ENCODE data around the gene TYW3. TPM values are rescaled to one million over a fixed set of nuclear protein-coding genes. Genes with fewer than 3 reads are reported as not detected.

The TYW3 gene
- total and polyA plus RNA-seq, 2 experiments from 2014 or later = 10.9 to 22.0 TPM

DNA sequence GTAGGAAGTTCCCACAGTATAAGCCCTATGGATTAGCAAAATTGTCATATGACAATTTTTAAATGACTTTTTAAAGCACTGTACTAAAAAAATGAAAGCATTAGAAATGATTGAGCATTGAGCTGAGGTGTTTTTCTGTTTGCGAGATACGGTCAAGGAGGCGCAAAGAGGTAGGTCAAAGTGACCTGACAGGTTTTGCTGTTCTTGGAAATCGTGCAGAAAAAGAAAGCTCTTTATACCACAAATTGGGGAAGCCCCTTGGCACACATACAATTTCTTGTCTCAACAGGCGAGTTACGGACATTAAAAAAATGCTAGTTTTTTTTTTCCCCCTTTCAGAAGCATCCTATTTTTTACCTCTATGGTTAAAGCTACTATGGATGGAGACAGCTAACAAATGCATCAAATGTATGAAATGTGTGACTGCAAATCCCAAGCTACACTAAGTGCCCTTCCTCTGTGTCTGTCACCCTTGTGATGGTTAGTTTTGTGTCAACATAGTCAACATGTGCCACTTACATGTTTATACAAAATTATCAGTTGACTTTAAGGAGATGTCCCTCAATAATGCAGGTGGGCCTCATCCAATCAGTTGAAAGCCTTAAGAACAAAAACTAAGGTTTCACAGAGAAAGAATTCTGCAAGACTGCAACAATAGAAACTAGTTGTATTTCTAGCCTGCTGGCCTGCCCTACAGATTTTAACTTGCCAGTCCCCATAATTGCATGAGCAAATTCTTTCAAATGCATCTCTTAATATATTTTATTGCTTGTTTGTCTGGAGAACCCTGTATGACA, 29.4 kb upstream of the TYW3 start:
- TF ChIP-seq, protein P1, sequence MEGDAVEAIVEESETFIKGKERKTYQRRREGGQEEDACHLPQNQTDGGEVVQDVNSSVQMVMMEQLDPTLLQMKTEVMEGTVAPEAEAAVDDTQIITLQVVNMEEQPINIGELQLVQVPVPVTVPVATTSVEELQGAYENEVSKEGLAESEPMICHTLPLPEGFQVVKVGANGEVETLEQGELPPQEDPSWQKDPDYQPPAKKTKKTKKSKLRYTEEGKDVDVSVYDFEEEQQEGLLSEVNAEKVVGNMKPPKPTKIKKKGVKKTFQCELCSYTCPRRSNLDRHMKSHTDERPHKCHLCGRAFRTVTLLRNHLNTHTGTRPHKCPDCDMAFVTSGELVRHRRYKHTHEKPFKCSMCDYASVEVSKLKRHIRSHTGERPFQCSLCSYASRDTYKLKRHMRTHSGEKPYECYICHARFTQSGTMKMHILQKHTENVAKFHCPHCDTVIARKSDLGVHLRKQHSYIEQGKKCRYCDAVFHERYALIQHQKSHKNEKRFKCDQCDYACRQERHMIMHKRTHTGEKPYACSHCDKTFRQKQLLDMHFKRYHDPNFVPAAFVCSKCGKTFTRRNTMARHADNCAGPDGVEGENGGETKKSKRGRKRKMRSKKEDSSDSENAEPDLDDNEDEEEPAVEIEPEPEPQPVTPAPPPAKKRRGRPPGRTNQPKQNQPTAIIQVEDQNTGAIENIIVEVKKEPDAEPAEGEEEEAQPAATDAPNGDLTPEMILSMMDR (IDR thresholded peaks at IDR 0.05; ENCODE audit: low read depth, low read length) = no peak
- no peaks in the 10 kb centered on the region for H3K9me3 ChIP-seq (ENCODE audit: low read depth)
- no peaks in the 10 kb centered on the region for H3K27me3 ChIP-seq
- no peak overlapping the region for H3K27ac ChIP-seq
- H3K4me3 ChIP-seq = no peak overlapping the region
- H3K36me3 ChIP-seq = peaks cover 40% of the 10 kb centered on the region
- DNase-seq (ENCODE audit: low read depth in 1 of 2, low spot score in 1 of 2) = no peak
- peaks cover 2% of the 10 kb centered on the region for H3K4me1 ChIP-seq (ENCODE audit: low read depth)

- Histone ChIP-seq H3K4me1 (ENCODE audit: low read depth) (peaks cover 13% of the 10 kb centered on the region), H3K27me3 (no peaks in the 10 kb centered on the region), H3K27ac (peak overlapping the region; percentile 29), H3K9me3 (ENCODE audit: low read depth) (no peaks in the 10 kb centered on the region), H3K36me3 (peaks cover 41% of the 10 kb centered on the region), H3K4me3 (no peak overlapping the region)
- TF ChIP-seq, protein P1 (IDR thresholded peaks at IDR 0.05; ENCODE audit: low read depth, low read length) = no peak
- no peak for DNase-seq (ENCODE audit: low read depth in 1 of 2, low spot score in 1 of 2)
These were observed 20.1 kb upstream of the TYW3 start for GRCh38 chr1:74712881-74713280.

DNA sequence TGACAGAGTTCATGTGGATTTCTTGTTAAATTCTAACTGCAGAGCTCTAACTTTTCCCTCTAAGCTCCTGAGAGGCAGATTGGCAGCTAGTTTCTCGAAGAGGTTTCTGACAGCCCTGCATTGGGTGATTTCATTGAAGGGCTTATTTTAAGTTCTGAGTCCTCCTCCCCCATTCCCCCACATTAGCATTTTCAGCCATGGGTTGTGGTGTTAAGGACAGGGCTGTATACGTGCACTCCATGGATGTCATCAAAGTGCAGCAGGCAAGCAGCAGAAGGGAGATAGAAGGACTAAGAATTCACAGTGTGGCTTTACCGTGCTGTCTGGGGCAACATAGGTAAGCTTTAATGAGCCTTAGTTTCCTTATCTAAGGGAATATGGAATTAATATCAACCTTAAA, 19.1 kb upstream of the TYW3 start:
- Histone ChIP-seq H3K36me3 (peaks cover 46% of the 10 kb centered on the region), H3K4me3 (no peak overlapping the region), H3K27ac (peak overlapping the region; percentile 35), H3K4me1 (ENCODE audit: low read depth) (peaks cover 13% of the 10 kb centered on the region), H3K27me3 (no peaks in the 10 kb centered on the region), H3K9me3 (ENCODE audit: low read depth) (no peaks in the 10 kb centered on the region)
- DNase-seq (ENCODE audit: low read depth in 1 of 2, low spot score in 1 of 2) = peak in 1 of 2 donors; percentile 27
- TF ChIP-seq, protein P1 (IDR thresholded peaks at IDR 0.05; ENCODE audit: low read depth, low read length) = no peak

DNA sequence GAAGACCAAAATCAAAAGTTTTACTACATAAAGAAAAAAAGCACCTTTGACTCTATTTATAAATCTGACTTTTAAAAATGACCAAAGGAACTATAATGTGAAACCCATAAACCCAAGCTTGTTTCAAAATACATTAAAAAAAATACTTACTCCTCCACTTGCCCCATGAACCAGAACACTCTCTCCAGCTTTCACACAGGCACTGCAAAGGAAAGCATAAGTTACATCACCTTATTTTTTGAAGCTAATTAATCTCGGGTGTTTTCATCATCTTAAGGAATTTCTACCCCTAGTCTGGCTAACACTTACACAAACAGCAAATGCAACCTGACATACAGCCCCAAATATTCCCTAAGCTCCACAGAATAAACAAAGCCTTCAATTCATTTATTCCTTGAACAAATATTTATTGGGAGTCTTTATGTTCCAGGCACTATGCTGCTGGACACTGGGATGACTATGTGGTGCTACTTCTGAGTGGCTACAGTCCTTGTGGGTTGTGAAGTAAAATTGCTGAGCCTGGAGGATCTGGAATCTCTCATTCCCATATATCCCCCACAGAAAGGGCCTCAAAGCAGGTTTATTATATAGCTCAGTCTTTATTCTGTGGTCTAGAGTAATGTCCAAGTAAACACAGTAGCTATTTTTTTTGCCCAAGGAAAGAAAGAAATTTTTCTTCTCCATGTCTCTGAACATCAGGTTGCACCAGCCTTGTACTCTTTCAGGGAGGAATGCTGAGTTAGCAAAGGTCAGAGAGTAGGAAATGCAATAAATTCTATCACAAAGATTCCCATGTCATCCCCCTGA, 18.3 kb upstream of the TYW3 start:
- TF ChIP-seq, protein P1 (IDR thresholded peaks at IDR 0.05; ENCODE audit: low read depth, low read length) = no peak
- H3K9me3 ChIP-seq (ENCODE audit: low read depth) = no peaks in the 10 kb centered on the region
- H3K27me3 ChIP-seq = no peaks in the 10 kb centered on the region
- no peak overlapping the region for H3K4me3 ChIP-seq
- peak overlapping the region; percentile 31 for H3K27ac ChIP-seq
- peaks cover 13% of the 10 kb centered on the region for H3K4me1 ChIP-seq (ENCODE audit: low read depth)
- peaks cover 42% of the 10 kb centered on the region for H3K36me3 ChIP-seq
- no peak for DNase-seq (ENCODE audit: low read depth in 1 of 2, low spot score in 1 of 2)

GRCh38 chr1:74715236-74715502, 17.8 kb upstream of the TYW3 start:
- H3K4me1 ChIP-seq (ENCODE audit: low read depth) = peaks cover 13% of the 10 kb centered on the region
- no peak overlapping the region for H3K27ac ChIP-seq
- H3K4me3 ChIP-seq = no peak overlapping the region
- TF ChIP-seq, protein P1 (IDR thresholded peaks at IDR 0.05; ENCODE audit: low read depth, low read length) = no peak
- peaks cover 41% of the 10 kb centered on the region for H3K36me3 ChIP-seq
- DNase-seq (ENCODE audit: low read depth in 1 of 2, low spot score in 1 of 2) = no peak
- H3K9me3 ChIP-seq (ENCODE audit: low read depth) = no peaks in the 10 kb centered on the region
- H3K27me3 ChIP-seq = no peaks in the 10 kb centered on the region
